G401 (cell line): ENCODE data around the gene POM121C. TPM values are rescaled to one million over a fixed set of nuclear protein-coding genes. Genes with fewer than 3 reads are reported as not detected.
A peak's percentile ranks its signal among the peaks of the same experiment; 100 is the strongest.
"Not testable (repeated sequence)": the region's sequence is repeated elsewhere in the genome, so short reads cannot be mapped to it uniquely, and the experiment has no call there.

ENCODE experiments used
- DNase-seq: peaks from one replicate; pipeline ENCODE4 v3.0.0-alpha.2; 2015; ENCODE audit warnings: low spot score
- in situ Hi-C: cut with HindIII; loops from 2 replicates; pipeline ENCODE4 v1.10.0; 2016; ENCODE audit warnings: low sequenced_read_pairs, mixed read lengths
- total RNA-seq: library from RNA; depleted of rRNA; stranded (reverse); fragments of >200 nt; shearing (Covaris generic); gene quantifications from 2 replicates; pipeline ENCODE4 v1.2.3, GENCODE V29; 2014; rRNA removed

POM121C gene
- total RNA-seq = 3.4 and 3.5 TPM in 2 replicates

- DNase-seq = peak; percentile 94
- in situ Hi-C loops = not testable (repeated sequence)
Observed at GRCh38 chr7:75485979-75486643, at the start of gene POM121C. Gene POM121C, minus strand, starts transcription at chr7:75486299. Its CDS starts 44,803 bp downstream, at chr7:75441496.

DNA sequence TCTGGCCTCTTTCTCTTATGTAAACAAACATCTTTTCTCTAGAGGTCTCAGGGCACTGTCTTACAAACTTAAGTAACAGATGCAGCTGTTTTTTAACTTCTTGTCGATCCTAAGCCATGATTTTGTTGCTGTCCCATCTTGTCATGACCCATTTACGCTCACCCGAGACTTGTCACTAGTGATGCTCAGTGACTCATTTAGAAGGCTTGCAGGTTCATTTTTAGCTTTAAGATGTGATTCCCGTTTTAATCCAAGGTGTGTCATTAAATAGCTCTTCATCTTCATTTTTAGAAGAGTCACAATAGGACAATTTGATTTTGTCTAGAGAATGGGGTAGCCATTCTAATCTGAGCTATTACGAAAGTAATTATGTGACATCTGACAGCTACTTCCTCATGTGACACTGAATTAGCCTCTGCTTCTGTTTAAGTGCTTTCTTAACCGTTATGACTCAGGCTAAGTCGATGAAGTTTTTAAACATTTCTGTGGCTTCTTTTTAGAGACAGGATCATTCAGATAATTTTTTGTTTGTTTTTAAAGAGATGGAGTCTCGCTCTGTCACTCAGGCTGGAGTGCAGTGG lies 48.7 kb upstream of the POM121C start:
- in situ Hi-C loops = no loop called here
- DNase-seq = no peak

GRCh38 chr7:75533926-75534325 lies 47.8 kb upstream of the POM121C start:
- no peak for DNase-seq
- in situ Hi-C loops = no loop called here

DNA sequence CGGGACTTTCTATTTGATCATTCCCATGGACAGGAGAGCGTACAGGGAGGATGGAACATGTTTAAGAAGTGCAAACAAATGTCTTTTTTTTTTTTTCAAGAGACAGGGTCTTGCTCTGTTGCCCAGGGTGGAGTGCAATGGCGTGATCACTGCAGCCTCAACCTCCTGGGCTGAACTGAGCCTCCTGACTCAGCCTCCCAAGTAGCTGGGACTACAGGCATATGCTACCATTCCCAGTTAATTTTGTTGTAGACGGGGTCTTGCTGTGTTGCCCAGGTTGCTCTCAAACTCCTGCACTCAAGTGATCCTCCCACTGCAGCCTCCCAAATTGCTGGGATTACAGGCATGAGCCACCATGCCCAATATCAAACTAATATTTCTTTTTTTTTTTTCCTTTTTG lies 46.5 kb upstream of the POM121C start:
- in situ Hi-C loops = no loop called here
- DNase-seq = no peak

GRCh38 chr7:75531359-75531821 lies 45.3 kb upstream of the POM121C start:
- no peak for DNase-seq
- in situ Hi-C loops = no loop called here

DNA sequence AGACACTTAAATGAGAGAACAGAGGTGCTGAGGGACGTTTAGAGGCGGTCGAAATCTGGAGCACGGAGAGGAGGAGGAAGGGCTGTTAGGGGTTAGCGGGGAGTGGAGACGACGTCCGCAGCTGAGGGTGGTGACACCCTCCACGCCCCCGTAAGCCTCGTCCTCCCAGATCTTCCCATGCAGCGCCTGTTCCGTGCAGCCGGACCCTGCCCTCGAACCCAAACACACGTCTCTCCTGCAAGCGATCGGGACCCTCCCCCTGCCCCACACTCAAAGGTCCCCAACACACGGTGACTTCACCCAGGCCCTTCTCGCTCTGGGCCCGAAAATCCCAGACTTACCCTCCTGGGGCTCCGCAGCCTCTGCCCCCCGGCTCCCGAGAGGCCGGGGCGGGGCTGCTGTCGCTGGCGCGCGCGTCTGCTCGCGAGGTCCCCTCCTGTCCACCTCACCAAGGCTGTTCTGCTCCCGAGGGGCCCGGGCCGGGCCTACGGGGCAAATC lies 41.2 kb upstream of the POM121C start:
- in situ Hi-C loops, DNase-seq: not testable (repeated sequence)

DNA sequence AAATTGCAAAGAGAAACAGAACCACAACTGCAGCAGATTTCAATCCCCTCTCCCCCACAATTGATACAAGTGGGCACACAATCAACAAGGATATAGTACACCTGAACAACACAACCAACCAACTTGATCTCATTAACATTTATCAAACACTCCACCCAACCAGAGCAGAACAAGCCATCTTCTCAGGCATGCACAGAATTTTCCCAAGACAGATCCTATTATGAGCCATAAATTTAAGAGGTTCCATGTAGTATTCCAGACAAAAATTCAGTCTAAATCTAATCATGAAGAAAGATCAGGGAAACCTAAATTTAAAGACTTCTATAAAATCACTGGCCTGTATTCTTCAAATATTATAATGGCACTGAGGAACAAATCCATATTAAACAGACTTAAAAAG lies 35.6 kb upstream of the POM121C start:
- in situ Hi-C loops, DNase-seq: not testable (repeated sequence)

GRCh38 chr7:75518842-75519241 lies 32.7 kb upstream of the POM121C start:
- peak; percentile 60 for DNase-seq
- in situ Hi-C loops = not testable (repeated sequence)

GRCh38 chr7:75509033-75509432 lies 22.9 kb upstream of the POM121C start:
- not testable (repeated sequence) for DNase-seq

GRCh38 chr7:75492020-75492419 lies 5.9 kb upstream of the POM121C start, which contains the start of gene SPDYE5:
Gene SPDYE5, plus strand, starts transcription at chr7:75492320. Its CDS starts 1,728 bp downstream, at chr7:75494048.
- DNase-seq, in situ Hi-C loops: not testable (repeated sequence)

More at GRCh38 chr7:75509033-75509432, 22.9 kb upstream of the POM121C start:
- in situ Hi-C loops = not testable (repeated sequence)

- DNase-seq, in situ Hi-C loops: not testable (repeated sequence)
Observed at GRCh38 chr7:75485355-75485978, 632 bp downstream of the POM121C start.

- DNase-seq, in situ Hi-C loops: not testable (repeated sequence)
Observed at GRCh38 chr7:75480313-75480712, 5.8 kb downstream of the POM121C start.

DNA sequence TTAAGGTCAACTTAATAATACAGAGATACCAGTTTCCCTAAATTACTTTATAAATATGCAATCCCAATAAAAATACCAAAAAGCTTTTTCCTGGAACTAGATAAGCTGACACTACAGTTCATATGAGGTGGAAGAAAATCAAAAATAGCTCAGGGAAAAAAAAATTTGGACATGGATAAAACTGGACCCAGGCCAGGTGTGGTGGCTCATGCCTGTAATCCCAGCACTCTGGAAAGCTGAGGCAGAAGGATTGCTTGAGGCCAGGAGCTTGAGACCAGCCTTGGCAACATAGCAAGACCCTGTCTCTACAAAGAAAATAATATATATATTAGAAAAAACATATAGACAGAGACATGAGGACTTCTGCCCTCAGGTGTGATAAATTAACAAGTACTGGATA lies 8.6 kb downstream of the POM121C start:
- peak; percentile 37 for DNase-seq
- in situ Hi-C loops = not testable (repeated sequence)

DNA sequence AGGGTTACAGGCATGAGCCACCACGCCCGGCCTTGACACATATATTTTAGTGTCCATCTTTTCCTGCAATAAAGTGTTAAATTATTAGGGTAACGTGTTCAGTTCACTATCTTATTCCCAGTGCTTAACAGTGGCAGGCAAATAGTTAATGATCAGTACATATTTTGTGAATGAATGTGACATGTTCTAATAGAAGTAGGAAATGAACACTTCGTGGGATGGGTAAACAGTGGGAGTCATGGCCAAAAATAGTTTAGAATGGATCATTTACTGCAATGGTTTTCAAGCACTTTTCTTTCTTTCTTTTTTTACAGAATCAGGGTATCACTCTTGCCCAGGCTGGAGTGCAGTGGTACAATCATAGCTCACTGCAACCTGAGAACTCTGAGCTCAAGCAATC lies 15.9 kb downstream of the POM121C start:
- in situ Hi-C loops, DNase-seq: not testable (repeated sequence)

- DNase-seq, in situ Hi-C loops: not testable (repeated sequence)
Observed at GRCh38 chr7:75460541-75460940, 25.6 kb downstream of the POM121C start.

- in situ Hi-C loops = not testable (repeated sequence)
Observed at GRCh38 chr7:75458034-75458433, 28.1 kb downstream of the POM121C start.

GRCh38 chr7:75456403-75456802 lies 29.7 kb downstream of the POM121C start:
- in situ Hi-C loops = not testable (repeated sequence)

More at GRCh38 chr7:75458034-75458433, 28.1 kb downstream of the POM121C start:
- not testable (repeated sequence) for DNase-seq

DNA sequence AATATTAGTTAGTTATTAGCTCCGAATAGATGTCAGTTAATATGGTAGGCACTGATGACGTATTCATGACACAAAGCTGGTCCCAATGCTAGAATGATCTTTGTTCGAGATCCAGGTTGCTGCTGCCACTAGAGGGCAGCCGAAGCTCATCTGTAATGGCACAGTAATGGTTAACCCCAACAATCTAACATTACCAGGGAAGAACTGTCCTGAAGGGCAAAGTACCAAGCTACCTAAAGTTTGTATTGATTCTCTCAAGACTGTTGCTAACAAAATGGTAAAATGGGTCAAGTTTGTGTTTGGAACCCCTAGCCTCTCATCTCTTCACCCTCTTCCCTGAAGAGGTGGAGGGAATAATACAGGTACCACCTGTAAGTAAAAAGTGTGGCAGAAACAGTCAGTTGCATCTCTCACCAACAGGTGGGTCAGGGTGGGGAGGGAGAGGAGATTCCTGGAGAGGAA lies 33.6 kb downstream of the POM121C start:
- DNase-seq, in situ Hi-C loops: not testable (repeated sequence)

More at GRCh38 chr7:75456403-75456802, 29.7 kb downstream of the POM121C start:
- DNase-seq = not testable (repeated sequence)

GRCh38 chr7:75449946-75450345 lies 36.2 kb downstream of the POM121C start:
- in situ Hi-C loops, DNase-seq: not testable (repeated sequence)
